HL-60 (cell line): ENCODE results near the gene KLHL33.

Source experiments
- CTCF ChIP-seq: IDR thresholded peaks from one replicate; pipeline ENCODE4 v1.5.1; 2011; ENCODE audit warnings: low read length, control low read depth, inconsistent platforms; ENCODE audit not compliant: insufficient read depth
- POLR2AphosphoS5 ChIP-seq: IDR thresholded peaks from 2 replicates; pipeline ENCODE4 v1.6.1; 2012; ENCODE audit warnings: low read depth
- TF ChIP-seq, protein P1 (sequence below): IDR thresholded peaks from 2 replicates; pipeline ENCODE4 v1.6.1; 2012; ENCODE audit warnings: low read depth; ENCODE audit not compliant: insufficient replicate concordance

- TF ChIP-seq CTCF = no peak
- TF ChIP-seq, protein P1, sequence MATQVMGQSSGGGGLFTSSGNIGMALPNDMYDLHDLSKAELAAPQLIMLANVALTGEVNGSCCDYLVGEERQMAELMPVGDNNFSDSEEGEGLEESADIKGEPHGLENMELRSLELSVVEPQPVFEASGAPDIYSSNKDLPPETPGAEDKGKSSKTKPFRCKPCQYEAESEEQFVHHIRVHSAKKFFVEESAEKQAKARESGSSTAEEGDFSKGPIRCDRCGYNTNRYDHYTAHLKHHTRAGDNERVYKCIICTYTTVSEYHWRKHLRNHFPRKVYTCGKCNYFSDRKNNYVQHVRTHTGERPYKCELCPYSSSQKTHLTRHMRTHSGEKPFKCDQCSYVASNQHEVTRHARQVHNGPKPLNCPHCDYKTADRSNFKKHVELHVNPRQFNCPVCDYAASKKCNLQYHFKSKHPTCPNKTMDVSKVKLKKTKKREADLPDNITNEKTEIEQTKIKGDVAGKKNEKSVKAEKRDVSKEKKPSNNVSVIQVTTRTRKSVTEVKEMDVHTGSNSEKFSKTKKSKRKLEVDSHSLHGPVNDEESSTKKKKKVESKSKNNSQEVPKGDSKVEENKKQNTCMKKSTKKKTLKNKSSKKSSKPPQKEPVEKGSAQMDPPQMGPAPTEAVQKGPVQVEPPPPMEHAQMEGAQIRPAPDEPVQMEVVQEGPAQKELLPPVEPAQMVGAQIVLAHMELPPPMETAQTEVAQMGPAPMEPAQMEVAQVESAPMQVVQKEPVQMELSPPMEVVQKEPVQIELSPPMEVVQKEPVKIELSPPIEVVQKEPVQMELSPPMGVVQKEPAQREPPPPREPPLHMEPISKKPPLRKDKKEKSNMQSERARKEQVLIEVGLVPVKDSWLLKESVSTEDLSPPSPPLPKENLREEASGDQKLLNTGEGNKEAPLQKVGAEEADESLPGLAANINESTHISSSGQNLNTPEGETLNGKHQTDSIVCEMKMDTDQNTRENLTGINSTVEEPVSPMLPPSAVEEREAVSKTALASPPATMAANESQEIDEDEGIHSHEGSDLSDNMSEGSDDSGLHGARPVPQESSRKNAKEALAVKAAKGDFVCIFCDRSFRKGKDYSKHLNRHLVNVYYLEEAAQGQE = no peak
- TF ChIP-seq POLR2AphosphoS5 = no peak
Measured at GRCh38 chr14:20386276-20386855, 49.6 kb downstream of the KLHL33 start.
